NCI-H446 (cell line): Measurements from ENCODE around the gene ZNF384.
A peak's percentile ranks its signal among the peaks of the same experiment; 100 is the strongest.

Source experiments
- DNase-seq, 2 experiments: peaks; one replicate each; lab custom pipeline; 2025; lab: John Stamatoyannopoulos, UW

Gene ZNF384

DNA sequence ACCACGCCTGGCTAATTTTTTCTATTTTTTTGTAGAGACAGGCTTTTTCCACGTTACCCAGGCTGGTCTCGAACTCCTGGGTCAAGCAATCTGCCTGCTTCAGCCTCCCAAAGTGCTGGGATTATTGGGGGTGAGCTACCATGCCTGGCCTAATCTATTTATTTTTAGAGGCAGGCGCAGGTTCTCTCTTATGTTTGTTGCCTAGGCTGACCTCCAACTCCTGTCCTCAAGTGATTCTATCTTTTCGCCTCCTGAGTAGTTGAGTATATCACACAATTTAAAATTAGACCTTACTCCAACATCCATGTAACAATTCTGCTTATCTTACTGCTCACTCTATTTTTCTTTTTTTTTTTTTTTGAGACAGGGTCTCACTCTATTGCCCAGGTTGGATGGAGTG, 35.2 kb downstream of the ZNF384 start:
- DNase-seq: no peak

DNA sequence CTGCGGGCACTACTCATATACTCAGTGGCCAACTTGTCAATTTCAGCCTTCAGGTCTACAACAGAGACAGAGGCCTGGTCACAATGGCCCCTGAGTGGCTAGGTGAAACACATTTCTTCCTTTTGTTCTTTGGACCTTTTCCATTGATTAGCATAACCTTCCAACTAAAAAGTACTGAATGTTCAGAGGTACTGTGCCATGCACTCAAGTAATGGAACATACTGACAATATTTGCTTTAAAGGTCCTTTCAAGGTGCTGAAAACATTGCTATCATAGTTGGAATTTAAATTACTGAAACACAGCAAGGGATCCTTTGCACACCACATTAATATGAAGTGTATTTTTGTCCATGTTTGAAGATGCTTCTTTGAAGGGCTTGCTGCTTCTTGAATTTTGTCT, 35.8 kb downstream of the ZNF384 start:
- no peak for DNase-seq

DNA sequence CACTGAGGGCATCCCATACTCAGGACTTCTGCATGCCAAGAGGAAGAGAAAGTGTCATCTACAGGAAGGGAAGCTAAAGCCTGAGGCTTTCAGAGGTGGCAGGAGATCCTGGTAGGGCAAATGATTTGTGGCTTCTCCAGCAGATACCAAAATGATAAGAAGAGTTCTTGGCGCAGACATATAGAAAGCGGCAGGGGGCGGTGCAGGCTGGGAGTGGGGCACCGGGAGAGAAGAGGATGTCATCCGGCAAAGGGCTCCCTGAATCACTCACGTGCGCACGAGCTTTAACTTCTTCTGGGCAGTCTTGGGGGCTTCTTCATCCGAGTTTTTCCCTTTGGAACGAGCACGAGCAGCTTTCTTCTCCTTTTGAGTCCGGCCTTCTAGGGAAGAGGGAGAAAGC, 36.8 kb downstream of the ZNF384 start:
- DNase-seq: no peak

- no peak for DNase-seq
Measured at GRCh38 chr12:6650832-6651231, 38.3 kb downstream of the ZNF384 start.

- DNase-seq: no peak
Measured at GRCh38 chr12:6647083-6647604, 42.0 kb downstream of the ZNF384 start, which contains the start of gene ACRBP. Gene ACRBP (minus strand): TSS chr12:6647432. CDS start chr12:6647366, 66 bp downstream.

- no peak for DNase-seq
Measured at GRCh38 chr12:6646276-6647082, 42.7 kb downstream of the ZNF384 start.

DNA sequence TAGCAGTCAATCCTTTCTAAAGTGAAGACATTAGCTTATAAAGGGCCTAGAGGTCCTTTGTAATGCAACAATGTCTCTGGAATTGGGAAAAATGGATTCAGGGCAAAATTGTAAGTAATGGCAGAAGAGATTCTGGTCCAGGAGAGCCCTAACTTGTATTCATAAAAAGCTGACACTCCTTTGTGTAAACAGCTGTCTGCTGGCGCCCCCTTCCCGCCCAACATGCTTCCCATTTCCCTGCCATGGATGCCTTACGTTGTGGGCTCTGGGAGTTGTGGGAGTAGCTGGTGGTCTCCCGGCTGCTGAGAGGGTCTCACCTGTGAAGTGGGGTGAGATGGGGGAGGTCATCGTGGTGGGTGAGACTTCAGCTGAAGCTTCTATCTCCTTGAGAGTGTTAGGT, 44.3 kb downstream of the ZNF384 start:
- no peak for DNase-seq

- DNase-seq: no peak
Measured at GRCh38 chr12:6644257-6644596, 44.9 kb downstream of the ZNF384 start.

DNA sequence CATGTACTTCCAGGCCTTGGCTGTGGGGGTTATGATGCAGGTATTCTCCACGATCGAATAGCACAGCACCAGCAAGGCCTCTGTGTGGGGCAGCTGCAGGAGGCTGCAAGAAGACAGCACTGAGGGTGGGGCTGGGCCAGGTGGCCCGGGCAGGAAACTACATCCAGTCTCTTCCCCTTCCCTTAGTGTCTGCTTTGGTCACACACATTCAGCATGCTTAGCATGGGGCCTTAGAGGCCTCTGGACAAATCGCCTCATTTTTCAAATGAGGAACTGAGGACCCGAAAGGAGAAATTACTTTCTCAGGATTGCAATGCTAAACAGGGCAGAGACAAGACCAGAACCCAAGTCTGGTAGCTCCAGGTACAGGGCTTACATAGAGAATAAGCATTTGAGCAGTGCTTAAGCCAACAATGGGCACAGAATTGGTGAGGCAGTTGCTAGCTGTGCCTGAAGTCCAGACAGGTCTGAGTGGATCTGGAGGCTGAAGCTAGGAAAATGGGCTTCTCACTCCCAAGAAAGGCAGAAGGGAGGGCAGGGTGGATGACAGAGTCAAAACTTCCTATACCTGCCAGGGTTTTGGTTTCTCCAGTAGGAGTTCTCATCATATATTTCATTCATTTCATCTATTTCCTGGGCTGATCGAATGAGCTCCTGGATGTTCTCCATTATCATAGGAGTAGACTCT, 45.5 kb downstream of the ZNF384 start:
- DNase-seq: no peak

DNA sequence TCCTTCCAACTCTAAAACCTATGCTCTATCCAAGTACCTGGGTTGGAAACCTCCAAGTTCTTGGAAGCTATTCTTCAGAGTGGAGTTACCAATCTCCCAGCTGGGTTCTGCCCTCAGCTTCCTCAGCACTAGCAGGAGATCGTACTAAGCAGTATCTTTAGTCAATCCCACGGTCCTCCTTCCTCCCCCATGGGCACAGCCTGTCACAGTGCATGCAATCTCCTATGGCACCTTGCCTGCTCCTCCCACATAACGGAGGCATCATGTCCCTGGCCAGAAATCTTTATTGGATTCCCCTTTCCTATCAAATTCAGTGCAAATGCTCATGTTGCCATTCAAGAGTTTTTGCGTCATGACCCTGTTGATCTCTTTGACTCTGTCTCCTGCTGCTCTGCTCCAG, 48.0 kb downstream of the ZNF384 start:
- no peak for DNase-seq

- DNase-seq: no peak
Measured at GRCh38 chr12:6640497-6640896, 48.7 kb downstream of the ZNF384 start.

- DNase-seq: no peak
Measured at GRCh38 chr12:6639151-6639801, 49.9 kb downstream of the ZNF384 start.

- no peak for DNase-seq
Measured at GRCh38 chr12:6638305-6638704, 50.9 kb downstream of the ZNF384 start.

DNA sequence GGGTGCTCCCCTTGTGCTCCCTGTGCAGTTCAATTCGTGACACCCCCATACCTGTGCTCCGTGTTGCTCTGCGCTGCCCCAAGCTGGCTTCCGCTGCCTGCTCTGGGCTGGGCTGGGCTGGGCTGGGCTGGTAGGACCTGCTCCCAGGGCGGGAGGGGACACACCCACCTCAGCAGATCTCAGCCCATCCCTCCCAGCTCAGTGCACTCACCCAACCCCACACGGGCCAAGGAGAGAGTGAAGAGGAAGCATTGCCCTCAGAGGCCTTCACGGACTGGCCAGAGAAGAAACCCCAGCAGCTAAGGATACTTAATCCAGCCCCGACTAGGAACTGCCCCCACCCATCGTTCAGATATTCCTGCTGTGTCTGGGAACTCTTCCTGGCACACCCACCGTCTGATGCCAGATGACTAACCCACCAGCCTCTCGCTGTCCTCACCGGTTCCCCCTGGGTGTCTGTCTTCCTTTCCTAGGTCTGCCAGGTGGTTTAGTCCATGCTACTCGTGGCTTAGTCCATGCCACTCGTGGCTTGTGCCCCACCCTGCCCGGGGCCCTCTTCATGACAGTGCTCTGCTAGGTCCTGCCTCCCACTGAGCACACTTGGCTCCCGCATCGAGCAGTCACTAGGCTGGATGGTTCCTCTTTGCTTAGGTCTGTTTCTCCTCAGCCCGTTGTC, 53.2 kb downstream of the ZNF384 start, which contains the start of gene LPAR5:
Gene LPAR5 (minus strand): TSS at position 104 of the 676 bp plus-strand sequence. CDS start 14,711 bp downstream, outside the sequence.
- DNase-seq: no peak

DNA sequence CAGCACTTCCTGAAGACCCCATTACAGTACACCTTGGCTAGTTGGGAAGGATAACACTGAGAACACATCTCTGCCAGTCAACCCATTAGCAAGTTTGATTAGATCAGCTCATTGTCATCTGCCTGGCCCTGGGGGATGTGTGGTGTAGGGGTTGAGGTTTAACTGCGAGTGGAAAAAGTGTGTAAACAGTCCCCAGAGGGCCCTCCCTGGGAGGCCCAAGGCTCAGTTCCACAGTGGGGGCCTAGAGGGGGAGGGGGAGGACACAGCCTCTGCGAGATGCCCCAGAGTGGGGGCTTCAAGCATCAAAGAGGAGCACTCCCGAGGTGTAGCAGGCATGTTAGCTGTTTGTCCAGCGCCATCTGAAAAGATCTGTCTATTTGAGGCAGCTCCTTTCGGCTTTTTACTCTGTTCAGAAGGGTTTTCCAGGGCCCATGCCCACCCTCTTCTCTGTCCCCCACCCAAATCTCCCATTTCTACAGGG, 53.8 kb downstream of the ZNF384 start:
- DNase-seq: no peak

DNA sequence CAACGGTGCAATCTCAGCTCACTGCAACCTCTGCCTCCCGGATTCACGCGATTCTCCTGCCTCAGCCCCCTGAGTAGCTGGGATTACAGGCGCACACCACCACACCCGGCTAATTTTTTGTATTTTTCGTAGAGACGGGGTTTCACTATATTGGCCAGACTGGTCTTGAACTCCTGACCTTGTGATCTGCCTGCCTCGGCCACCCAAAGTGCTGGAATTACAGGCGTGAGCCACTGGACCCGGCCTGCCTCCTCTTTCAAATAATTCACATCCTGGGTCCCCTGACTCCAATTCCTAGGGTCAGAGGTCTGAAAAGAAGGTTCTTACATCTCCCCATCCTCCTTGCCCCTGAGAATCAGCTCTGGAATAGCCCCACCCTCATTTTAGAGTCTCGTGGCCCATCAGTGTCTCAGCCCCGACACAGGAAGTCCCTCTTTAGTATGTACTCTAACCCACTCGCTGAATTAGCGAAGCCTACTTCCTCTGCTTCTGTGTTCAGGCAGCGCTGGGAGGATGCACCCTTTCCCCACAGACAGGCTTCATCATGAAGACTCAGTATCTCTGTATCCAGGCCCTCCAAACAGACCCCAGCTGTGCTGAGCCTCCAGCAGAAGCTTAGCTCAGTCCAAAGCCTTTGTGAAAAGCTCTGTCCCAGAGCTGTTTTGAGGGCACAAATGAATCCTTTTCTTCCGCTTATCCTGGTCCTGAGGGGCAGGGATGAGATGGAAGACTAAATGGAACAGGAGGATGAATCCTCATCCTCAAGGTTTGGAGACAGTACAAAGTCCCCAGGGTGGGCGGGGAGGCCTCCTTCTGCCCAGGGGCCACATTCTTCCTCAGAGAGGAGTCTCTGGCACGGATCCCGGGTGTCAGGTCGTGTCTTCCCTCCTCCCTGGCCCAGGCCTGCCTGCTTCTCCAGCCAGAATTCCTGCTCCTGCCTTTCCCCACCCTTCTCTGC, 56.9 kb downstream of the ZNF384 start:
- DNase-seq: peak in 1 of 2 experiments; percentile 65

GRCh38 chr12:6631549-6631961, 57.6 kb downstream of the ZNF384 start:
- DNase-seq: no peak

- peak in 1 of 2 experiments; percentile 87 for DNase-seq
Measured at GRCh38 chr12:6630736-6631135, 58.4 kb downstream of the ZNF384 start.

DNA sequence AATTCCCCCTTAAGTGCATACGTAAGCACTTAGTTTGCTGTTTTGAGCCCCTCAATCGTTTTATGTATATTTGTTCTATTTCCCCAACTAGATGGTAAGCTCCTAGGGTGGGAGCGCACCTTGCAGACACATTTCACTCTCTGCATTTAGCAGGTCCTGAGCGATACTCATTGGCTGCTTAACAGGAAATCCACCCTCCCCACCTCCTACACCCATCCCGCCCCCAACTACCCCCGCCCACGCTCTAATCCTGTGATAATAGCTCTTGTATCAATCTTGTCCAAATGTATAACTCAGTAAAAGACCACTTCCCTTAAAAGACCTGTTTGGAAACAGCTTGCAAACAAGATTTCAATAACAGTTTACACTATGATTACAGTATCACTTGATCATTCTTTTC, 61.6 kb downstream of the ZNF384 start:
- DNase-seq: no peak

DNA sequence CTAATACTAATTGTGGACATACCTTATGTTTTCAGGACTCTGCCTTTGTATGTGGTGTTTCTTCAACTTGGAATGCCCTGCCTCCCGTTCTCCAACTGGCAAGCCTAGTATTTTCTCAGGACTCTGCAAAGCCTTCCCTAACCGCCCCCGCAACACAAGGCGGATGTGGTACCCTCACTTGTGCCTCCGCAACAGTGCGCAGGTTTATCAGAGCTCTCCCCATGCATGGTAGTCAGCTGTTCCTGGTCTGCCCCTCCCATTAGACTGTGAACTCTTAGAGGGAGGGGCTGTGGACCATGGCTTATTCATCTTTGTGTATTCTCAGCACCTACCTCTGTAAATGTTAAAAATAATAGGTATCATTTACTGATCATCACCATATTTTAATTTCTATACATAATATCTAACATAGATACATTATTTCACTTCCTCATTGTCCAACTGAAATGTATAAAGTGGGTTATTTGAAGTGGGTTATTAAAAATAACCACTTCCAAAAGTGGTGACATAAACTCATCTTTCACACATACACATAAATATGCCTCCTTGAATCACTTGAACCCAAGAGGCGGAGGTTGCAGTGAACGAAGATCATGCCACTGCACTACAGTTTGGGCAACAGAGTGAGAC, 62.4 kb downstream of the ZNF384 start:
- no peak for DNase-seq
